HG03469 (cell line): ENCODE results near the gene ACP3.

Source experiments
- ATAC-seq: cut with Tn5 transposase; IDR thresholded peaks from one replicate; pipeline ENCODE4 v1.9.1; 2021; ENCODE audit warnings: mild to moderate bottlenecking, moderate library complexity, moderate number of reproducible peaks; ENCODE audit not compliant: unreplicated experiment

Gene ACP3

DNA sequence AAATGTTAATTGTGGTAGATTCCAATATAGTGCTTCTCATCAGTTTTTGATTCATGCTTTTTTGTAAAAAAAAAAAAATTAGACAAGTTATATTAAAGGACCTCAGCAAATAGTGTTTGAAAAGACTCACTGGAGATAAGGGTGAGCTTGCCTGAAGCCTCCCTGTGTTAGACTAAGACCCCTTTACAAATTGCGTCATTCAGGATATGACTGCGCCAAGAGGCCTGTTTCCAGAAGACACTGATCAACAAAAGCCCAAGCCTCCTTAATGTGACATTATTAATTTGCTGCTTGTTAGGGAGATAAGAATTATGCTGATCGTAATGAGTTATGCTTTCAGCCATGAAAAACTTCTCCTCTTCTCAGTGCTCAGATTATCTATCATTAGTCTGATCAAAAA lies 87.1 kb downstream of the ACP3 start:
- no peak for ATAC-seq

DNA sequence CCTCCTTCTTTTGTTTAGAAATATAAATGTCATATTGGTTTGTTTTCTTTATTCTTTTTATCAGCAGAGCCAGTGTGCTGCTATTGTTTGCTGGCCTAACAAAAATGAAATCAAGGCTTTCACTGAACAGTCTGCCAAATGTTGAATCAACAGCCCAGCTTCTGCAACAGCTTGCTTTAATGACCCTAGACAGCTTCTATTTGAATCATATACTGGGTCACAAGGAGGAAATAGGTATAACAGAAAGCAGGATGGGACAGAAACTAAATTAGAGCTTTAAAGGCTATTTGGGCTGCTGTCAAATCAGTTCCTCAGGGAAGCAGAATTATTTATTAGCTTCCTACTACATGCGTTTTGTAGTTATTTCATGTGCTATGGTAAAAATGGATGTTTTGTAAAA lies 88.0 kb downstream of the ACP3 start:
- no peak for ATAC-seq

DNA sequence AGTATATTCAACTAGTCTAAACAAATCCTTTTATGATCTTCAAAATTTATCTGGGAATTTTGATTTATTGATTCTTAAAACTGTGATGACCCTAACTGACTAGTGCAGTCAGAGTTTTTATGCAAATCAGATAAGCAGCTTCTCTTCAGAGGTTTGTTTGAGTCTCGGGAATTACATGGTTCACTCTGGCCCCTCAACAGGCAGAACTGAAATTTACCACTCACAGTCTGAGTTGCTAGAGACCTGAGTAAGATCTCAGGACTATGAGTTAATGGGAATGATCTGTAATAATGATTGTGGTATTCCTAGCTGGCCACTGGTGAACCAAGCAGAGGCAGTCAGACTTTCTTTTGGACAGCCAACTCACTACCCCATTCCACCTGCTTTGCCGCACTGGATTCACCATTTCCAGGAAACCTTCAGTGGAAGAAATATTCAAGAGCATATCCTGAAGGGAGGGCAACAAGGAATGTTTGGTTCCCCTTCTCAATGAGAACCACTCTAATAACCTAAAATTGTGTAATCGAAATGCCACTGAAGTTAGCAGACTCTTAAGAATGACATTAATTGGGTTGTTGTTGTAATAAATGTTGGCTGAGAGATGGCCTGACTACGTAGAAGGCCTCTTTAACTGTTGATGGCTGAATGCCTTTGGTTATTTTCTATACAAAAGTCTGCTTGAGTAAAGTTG lies 88.5 kb downstream of the ACP3 start:
- ATAC-seq, result no peak

DNA sequence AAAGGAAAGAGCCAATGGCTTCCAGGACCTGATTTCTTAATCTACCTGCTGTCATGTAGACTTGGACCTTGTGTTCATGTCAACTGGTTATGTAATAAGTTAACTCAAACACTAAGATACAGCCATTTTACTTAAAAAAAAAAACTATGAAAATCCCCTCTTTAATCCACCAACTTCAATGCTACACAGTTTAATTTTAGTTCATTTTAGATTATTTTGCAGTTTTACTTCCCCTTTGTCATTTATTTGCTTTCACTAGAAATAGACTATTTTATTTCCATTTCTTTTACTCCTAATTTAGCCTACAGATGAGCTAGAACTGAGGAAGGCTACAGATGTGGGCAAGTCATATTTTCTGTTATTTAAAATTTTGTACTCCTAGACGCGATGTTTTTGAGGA lies 89.4 kb downstream of the ACP3 start:
- ATAC-seq, result no peak

DNA sequence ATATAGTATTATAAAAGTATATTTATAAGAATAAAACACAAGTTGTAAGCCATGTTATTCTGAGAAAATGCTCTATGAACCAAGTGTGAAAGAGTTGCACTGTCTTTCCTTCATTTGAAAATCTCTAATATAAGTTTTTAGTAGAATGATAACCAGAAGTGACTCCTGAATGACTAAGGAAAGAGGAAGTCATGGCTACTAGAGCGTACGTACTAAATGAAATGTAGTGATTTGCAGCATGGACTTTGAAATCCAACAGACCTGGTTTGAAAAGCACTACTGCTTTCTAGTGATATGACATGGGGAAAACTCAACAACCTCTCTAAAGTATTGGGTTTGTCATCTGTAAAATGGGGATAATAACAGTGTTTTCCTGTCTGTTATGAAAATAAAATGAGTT lies 89.8 kb downstream of the ACP3 start:
- no peak for ATAC-seq
